Measurements from ENCODE around the gene PLK3. TPM values are rescaled to one million over a fixed set of nuclear protein-coding genes. Genes with fewer than 3 reads are reported as not detected.

Gene PLK3
- polyA plus RNA-seq, 2 of the 4 experiments (the other 2 are of a cell fraction) = 11.2 to 12.6 TPM

- ATAC-seq (no peak), DNase-seq (ENCODE audit: low read depth in 1 of 2, low spot score in 1 of 2) (no peak), FAIRE-seq (no peak)
- Histone ChIP-seq H3K4me3 (peak overlapping the region; percentile 98), H3K4me2 (peak overlapping the region; percentile 96), H3K9me3 (no peaks in the 10 kb centered on the region), H3K4me1 (peaks cover 57% of the 10 kb centered on the region), H3K27ac (peak overlapping the region in 1 of 2 experiments; percentile 91; a peak in 4 of 6 replicates)
- POLR2A ChIA-PET = interaction anchor here (0.6 kb wide), 1 partner anchor 15 kb away, joined by 3 read pairs; no protein-coding TSS in a partner anchor
- CTCF ChIA-PET = interaction anchor here (1.2 to 3.9 kb wide), 3 partner anchors 9 to 15 kb away, joined by 3 to 9 read pairs (median 4); partner anchors contain the start of gene BEST4
- TF ChIP-seq KDM5A (IDR thresholded peaks at IDR 0.05) (no peak), HES2 (IDR thresholded peaks at IDR 0.05) (no peak), GATA3 (IDR thresholded peaks at IDR 0.05; ENCODE audit: borderline replicate concordance) (no peak), REST (IDR thresholded peaks at IDR 0.05) (no peak), NR3C1 (IDR thresholded peaks at IDR 0.05) (no peak), POLR2AphosphoS2 (conservative IDR thresholded peaks at IDR 0.05; ENCODE audit: low read length) (no peak), FOXS1 (CRISPR knock-in tag; IDR thresholded peaks at IDR 0.05) (no peak), CHD2 (IDR thresholded peaks at IDR 0.05; ENCODE audit: low read length, partially characterized antibody) (no peak), EP300 (IDR thresholded peaks at IDR 0.05) (no peak), HDAC2 (IDR thresholded peaks at IDR 0.05) (no peak), ESRRA (IDR thresholded peaks at IDR 0.05; ENCODE audit: borderline replicate concordance, low read length) (no peak), TFCP2L1 (CRISPR knock-in tag; IDR thresholded peaks at IDR 0.05) (no peak), NFE2L2 (conservative IDR thresholded peaks at IDR 0.05; ENCODE audit: low read length) (no peak), CBX8 (IDR thresholded peaks at IDR 0.05) (no peak), CBX2 (IDR thresholded peaks at IDR 0.05; ENCODE audit: borderline replicate concordance, low read depth) (no peak), FOSL2 (IDR thresholded peaks at IDR 0.05) (no peak), FOSL2 (CRISPR knock-in tag; IDR thresholded peaks at IDR 0.05) (no peak), POLR2A (IDR thresholded peaks at IDR 0.05; ENCODE audit: low read length) (no peak)
- TF ChIP-seq, protein P1, sequence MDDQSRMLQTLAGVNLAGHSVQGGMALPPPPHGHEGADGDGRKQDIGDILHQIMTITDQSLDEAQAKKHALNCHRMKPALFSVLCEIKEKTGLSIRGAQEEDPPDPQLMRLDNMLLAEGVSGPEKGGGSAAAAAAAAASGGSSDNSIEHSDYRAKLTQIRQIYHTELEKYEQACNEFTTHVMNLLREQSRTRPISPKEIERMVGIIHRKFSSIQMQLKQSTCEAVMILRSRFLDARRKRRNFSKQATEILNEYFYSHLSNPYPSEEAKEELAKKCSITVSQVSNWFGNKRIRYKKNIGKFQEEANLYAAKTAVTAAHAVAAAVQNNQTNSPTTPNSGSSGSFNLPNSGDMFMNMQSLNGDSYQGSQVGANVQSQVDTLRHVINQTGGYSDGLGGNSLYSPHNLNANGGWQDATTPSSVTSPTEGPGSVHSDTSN (IDR thresholded peaks at IDR 0.05) = no peak
- TF ChIP-seq, protein P2, sequence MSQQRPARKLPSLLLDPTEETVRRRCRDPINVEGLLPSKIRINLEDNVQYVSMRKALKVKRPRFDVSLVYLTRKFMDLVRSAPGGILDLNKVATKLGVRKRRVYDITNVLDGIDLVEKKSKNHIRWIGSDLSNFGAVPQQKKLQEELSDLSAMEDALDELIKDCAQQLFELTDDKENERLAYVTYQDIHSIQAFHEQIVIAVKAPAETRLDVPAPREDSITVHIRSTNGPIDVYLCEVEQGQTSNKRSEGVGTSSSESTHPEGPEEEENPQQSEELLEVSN (IDR thresholded peaks at IDR 0.05; ENCODE audit: borderline replicate concordance, low read depth) = no peak
- WGBS (ENCODE audit: missing lambda C conversion rate) = 93% methylated on average over 9 of the region's 13 CpGs
These were observed 2.3 kb downstream of the PLK3 start for GRCh38 chr1:44802306-44803061.

DNA sequence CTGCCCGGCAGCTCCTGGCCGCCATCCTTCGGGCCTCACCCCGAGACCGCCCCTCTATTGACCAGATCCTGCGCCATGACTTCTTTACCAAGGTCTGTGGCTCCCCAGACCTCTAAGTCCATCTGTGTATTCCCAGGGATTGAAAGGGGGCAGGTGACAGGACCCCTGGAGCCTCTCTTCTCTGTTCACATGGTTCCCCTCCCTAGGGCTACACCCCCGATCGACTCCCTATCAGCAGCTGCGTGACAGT lies 2.8 kb downstream of the PLK3 start:
- Histone ChIP-seq H3K4me1 (peaks cover 61% of the 10 kb centered on the region), H3K9me3 (no peaks in the 10 kb centered on the region), H3K4me3 (no peak overlapping the region), H3K27ac (peak overlapping the region in 1 of 2 experiments; percentile 91; a peak in 1 of 6 replicates), H3K4me2 (peak overlapping the region; percentile 96; the same call in 2 of the 3 replicates)
- TF ChIP-seq CEBPB (IDR thresholded peaks at IDR 0.05) (no peak), HOXA7 (CRISPR knock-in tag; IDR thresholded peaks at IDR 0.05) (no peak)
- POLR2A ChIA-PET = no interaction called here
- DNase-seq (ENCODE audit: low read depth in 1 of 2, low spot score in 1 of 2) = no peak
- CTCF ChIA-PET = interaction anchor here (1.2 to 3.9 kb wide), 3 partner anchors 10 to 16 kb away, joined by 3 to 9 read pairs (median 4); partner anchors contain the start of gene BEST4
- 91% methylated on average over 6 of the region's 9 CpGs for WGBS (ENCODE audit: missing lambda C conversion rate)
- no peak for ATAC-seq
- FAIRE-seq = no peak
